Hematopoietic multipotent progenitor cell (in vitro differentiated cells): ENCODE data around the gene MAPT. TPM values are rescaled to one million over a fixed set of nuclear protein-coding genes. Genes with fewer than 3 reads are reported as not detected.

Experiments
- small RNA-seq: library from RNA; depleted of rRNA; stranded (forward); fragments of <200 nt; gene quantifications from one replicate; pipeline ENCODE3, GENCODE V24; 2012
- total RNA-seq: library from RNA; depleted of rRNA; stranded (reverse); fragments of >200 nt; gene quantifications from one replicate; pipeline ENCODE4 v1.2.3, GENCODE V29; 2012

Gene MAPT
- total RNA-seq, 1 donor: under 0.01 TPM

Small RNAs within 50 kb of the gene (small RNA-seq; reads per million reads assigned to genes)
- gene RF00017: not detected

Other genes with a start within 250 kb of the MAPT start
- gene CRHR1, start 110.2 kb upstream of the MAPT start, total RNA-seq: under 0.01 TPM
- not detected for gene SPPL2C, start 49.7 kb upstream of the MAPT start, total RNA-seq
- gene STH, start 104.7 kb downstream of the MAPT start, total RNA-seq: not detected